Stimulated activated CD4-positive, alpha-beta T cell treated with anti-CD3 and anti-CD28 coated beads, TNF-alpha, amount 100 ng/mL, for 24 hours (primary cell): ENCODE measurements around the gene SERPINA3.
"Not testable (repeated sequence)": the region's sequence is repeated elsewhere in the genome, so short reads cannot be mapped to it uniquely, and the experiment has no call there.

Experiments
- DNase-seq, 3 experiments: peaks; one replicate each; pipeline ENCODE4 v3.0.0-alpha.2; 2020; ENCODE audit warnings: low read depth in 3 of 3

The SERPINA3 gene

GRCh38 chr14:94584591-94585280, 27.5 kb upstream of the SERPINA3 start:
- no peak for DNase-seq

GRCh38 chr14:94586635-94587034, 25.6 kb upstream of the SERPINA3 start:
- no peak for DNase-seq

GRCh38 chr14:94588311-94588710, 23.9 kb upstream of the SERPINA3 start:
- DNase-seq = no peak

GRCh38 chr14:94591073-94591472, 21.1 kb upstream of the SERPINA3 start:
- DNase-seq = no peak

GRCh38 chr14:94591871-94592270, 20.3 kb upstream of the SERPINA3 start:
- DNase-seq = no peak

GRCh38 chr14:94592457-94592856, 19.7 kb upstream of the SERPINA3 start:
- no peak for DNase-seq

GRCh38 chr14:94593376-94593748, 18.8 kb upstream of the SERPINA3 start:
- DNase-seq = no peak

- no peak for DNase-seq
Observed at GRCh38 chr14:94593749-94594431, 18.3 kb upstream of the SERPINA3 start.

GRCh38 chr14:94594441-94594840, 17.8 kb upstream of the SERPINA3 start:
- DNase-seq = no peak

- no peak for DNase-seq
Observed at GRCh38 chr14:94595912-94596311, 16.3 kb upstream of the SERPINA3 start.

- DNase-seq = no peak
Observed at GRCh38 chr14:94596361-94596760, 15.8 kb upstream of the SERPINA3 start.

GRCh38 chr14:94597788-94598187, 14.4 kb upstream of the SERPINA3 start:
- no peak for DNase-seq

GRCh38 chr14:94598506-94598815, 13.7 kb upstream of the SERPINA3 start:
- DNase-seq = no peak

- DNase-seq = no peak
Observed at GRCh38 chr14:94598816-94599655, 13.2 kb upstream of the SERPINA3 start.

GRCh38 chr14:94599656-94600004, 12.6 kb upstream of the SERPINA3 start:
- no peak for DNase-seq

- DNase-seq = no peak
Observed at GRCh38 chr14:94600148-94600545, 12.0 kb upstream of the SERPINA3 start.

GRCh38 chr14:94601884-94602391, 10.3 kb upstream of the SERPINA3 start:
- no peak for DNase-seq

- no peak for DNase-seq
Observed at GRCh38 chr14:94602722-94603121, 9.5 kb upstream of the SERPINA3 start.

- no peak for DNase-seq
Observed at GRCh38 chr14:94605361-94605760, 6.8 kb upstream of the SERPINA3 start.

GRCh38 chr14:94608966-94609365, 3.2 kb upstream of the SERPINA3 start:
- DNase-seq = not testable (repeated sequence)

- DNase-seq = no peak
Observed at GRCh38 chr14:94611179-94611578, 1.0 kb upstream of the SERPINA3 start.
